Body of pancreas (tissue), 4 donors: ENCODE data around the gene TRIM77.

Experiments used
- CTCF ChIP-seq, 7 experiments: fragments of 450-650 bp in 4 of 7; fragments of 200-600 bp in 3 of 7; sonication (generic) in 3 of 7; IDR thresholded peaks; one replicate each; pipeline ENCODE4 v1.5.1; 2016 to 2019; ENCODE audit warnings: antibody characterized with exemption in 7 of 7
- POLR2A ChIP-seq, 3 donors: fragments of 450-650 bp; IDR thresholded peaks; one replicate each; pipeline ENCODE4 v1.6.1; 2016; ENCODE audit warnings: antibody characterized with exemption in 3 of 3, mild to moderate bottlenecking in 2 of 3

GRCh38 chr11:89737116-89737515 is 27.0 kb downstream of the TRIM77 start:
- TF ChIP-seq POLR2A (IDR thresholded peaks at IDR 0.05) (no peak), CTCF (IDR thresholded peaks at IDR 0.05) (no peak)
